ENCODE results near the gene NDUFV2.

Gene NDUFV2

GRCh38 chr18:9096007-9096371, 6.5 kb upstream of the NDUFV2 start:
- DNase-seq (ENCODE audit: low read depth), result no peak
- no peak for TF ChIP-seq CTCF (IDR thresholded peaks at IDR 0.05; ENCODE audit: insufficient read depth, low read depth, low read length, missing control alignments)
- H3K4me3 ChIP-seq (ENCODE audit: low read length), result no peak overlapping the region

- no peak for TF ChIP-seq CTCF (IDR thresholded peaks at IDR 0.05; ENCODE audit: insufficient read depth, low read depth, low read length, missing control alignments)
- H3K4me3 ChIP-seq (ENCODE audit: low read length), result no peak overlapping the region
- DNase-seq (ENCODE audit: low read depth), result no peak
Measured at GRCh38 chr18:9096685-9097084, 5.8 kb upstream of the NDUFV2 start.

- peak; percentile 59 for DNase-seq (ENCODE audit: low read depth)
- no peak overlapping the region for H3K4me3 ChIP-seq (ENCODE audit: low read length)
- TF ChIP-seq CTCF (IDR thresholded peaks at IDR 0.05; ENCODE audit: insufficient read depth, low read depth, low read length, missing control alignments), result no peak
Measured at GRCh38 chr18:9097349-9097748, 5.2 kb upstream of the NDUFV2 start.

GRCh38 chr18:9100796-9101195, 1.7 kb upstream of the NDUFV2 start:
- no peak for DNase-seq (ENCODE audit: low read depth)
- no peak for TF ChIP-seq CTCF (IDR thresholded peaks at IDR 0.05; ENCODE audit: insufficient read depth, low read depth, low read length, missing control alignments)
- no peak overlapping the region for H3K4me3 ChIP-seq (ENCODE audit: low read length)

- H3K4me3 ChIP-seq (ENCODE audit: low read length), result peak overlapping the region; percentile 83
- peak; percentile 58 for DNase-seq (ENCODE audit: low read depth)
- TF ChIP-seq CTCF (IDR thresholded peaks at IDR 0.05; ENCODE audit: insufficient read depth, low read depth, low read length, missing control alignments), result no peak
Measured at GRCh38 chr18:9101730-9102507, 580 bp upstream of the NDUFV2 start.

- TF ChIP-seq CTCF (IDR thresholded peaks at IDR 0.05; ENCODE audit: insufficient read depth, low read depth, low read length, missing control alignments), result no peak
- DNase-seq (ENCODE audit: low read depth), result no peak
- H3K4me3 ChIP-seq (ENCODE audit: low read length), result peak overlapping the region; percentile 83
Measured at GRCh38 chr18:9103376-9103873, 926 bp downstream of the NDUFV2 start.

All from epithelial cell of esophagus (primary cell).